Testis (tissue), 2 donors: ENCODE measurements around the gene OR1F1.

Experiments
- POLR2A ChIP-seq: fragments of 450-650 bp; IDR thresholded peaks from one replicate; pipeline ENCODE4 v1.6.1; 2017; ENCODE audit warnings: antibody characterized with exemption, mild to moderate bottlenecking, moderate library complexity
- TF ChIP-seq, protein P1 (sequence below), 3 experiments: fragments of 450-650 bp in 2 of 3; fragments of 200-600 bp in 1 of 3; sonication (generic) in 1 of 3; IDR thresholded peaks; one replicate each; pipeline ENCODE4 v1.5.1; 2016 to 2019; ENCODE audit warnings: antibody characterized with exemption in 3 of 3, mild to moderate bottlenecking in 2 of 3, moderate library complexity in 1 of 3

DNA sequence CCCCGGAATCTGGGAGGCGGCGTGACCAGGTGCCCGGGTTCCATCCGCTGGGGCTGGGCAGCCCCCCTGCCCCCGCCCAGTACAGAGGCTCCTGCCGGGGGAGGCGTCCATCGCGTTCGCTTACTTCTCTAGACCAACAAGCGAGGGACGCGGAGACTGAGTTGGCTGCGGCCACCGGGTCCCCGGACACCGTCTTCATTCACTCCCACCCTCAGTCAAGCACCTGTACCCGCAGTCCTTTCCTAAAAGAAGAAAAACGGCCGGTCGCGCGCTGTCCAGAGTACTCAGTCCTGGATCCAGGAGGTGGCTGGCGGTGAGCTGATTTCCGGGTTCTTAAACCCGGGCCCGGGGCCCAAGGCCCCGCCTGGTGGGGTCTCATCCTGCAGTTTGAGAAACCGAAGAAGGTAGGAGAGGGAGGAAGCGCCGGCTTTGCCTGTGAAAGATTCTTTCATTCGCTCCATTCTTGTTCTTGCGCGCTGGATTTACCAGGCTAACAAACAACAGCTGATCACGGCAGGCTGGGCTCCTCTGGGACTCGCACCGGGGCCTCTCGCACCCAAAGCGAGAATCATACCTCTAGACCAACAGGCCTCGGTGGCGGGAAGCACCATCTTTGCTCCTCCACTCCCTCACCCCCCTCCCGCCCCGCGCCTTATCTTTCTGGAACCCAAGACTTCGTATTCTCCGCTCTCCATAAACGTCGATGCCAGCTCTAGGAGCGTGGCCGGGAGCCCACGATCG lies 17.4 kb upstream of the OR1F1 start:
- TF ChIP-seq, protein P1, sequence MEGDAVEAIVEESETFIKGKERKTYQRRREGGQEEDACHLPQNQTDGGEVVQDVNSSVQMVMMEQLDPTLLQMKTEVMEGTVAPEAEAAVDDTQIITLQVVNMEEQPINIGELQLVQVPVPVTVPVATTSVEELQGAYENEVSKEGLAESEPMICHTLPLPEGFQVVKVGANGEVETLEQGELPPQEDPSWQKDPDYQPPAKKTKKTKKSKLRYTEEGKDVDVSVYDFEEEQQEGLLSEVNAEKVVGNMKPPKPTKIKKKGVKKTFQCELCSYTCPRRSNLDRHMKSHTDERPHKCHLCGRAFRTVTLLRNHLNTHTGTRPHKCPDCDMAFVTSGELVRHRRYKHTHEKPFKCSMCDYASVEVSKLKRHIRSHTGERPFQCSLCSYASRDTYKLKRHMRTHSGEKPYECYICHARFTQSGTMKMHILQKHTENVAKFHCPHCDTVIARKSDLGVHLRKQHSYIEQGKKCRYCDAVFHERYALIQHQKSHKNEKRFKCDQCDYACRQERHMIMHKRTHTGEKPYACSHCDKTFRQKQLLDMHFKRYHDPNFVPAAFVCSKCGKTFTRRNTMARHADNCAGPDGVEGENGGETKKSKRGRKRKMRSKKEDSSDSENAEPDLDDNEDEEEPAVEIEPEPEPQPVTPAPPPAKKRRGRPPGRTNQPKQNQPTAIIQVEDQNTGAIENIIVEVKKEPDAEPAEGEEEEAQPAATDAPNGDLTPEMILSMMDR (IDR thresholded peaks at IDR 0.05), result no peak
- TF ChIP-seq POLR2A, result no peak
